ENCODE results near the gene DGKK.
A peak's percentile ranks its signal among the peaks of the same experiment; 100 is the strongest.

Gene DGKK, protein sequence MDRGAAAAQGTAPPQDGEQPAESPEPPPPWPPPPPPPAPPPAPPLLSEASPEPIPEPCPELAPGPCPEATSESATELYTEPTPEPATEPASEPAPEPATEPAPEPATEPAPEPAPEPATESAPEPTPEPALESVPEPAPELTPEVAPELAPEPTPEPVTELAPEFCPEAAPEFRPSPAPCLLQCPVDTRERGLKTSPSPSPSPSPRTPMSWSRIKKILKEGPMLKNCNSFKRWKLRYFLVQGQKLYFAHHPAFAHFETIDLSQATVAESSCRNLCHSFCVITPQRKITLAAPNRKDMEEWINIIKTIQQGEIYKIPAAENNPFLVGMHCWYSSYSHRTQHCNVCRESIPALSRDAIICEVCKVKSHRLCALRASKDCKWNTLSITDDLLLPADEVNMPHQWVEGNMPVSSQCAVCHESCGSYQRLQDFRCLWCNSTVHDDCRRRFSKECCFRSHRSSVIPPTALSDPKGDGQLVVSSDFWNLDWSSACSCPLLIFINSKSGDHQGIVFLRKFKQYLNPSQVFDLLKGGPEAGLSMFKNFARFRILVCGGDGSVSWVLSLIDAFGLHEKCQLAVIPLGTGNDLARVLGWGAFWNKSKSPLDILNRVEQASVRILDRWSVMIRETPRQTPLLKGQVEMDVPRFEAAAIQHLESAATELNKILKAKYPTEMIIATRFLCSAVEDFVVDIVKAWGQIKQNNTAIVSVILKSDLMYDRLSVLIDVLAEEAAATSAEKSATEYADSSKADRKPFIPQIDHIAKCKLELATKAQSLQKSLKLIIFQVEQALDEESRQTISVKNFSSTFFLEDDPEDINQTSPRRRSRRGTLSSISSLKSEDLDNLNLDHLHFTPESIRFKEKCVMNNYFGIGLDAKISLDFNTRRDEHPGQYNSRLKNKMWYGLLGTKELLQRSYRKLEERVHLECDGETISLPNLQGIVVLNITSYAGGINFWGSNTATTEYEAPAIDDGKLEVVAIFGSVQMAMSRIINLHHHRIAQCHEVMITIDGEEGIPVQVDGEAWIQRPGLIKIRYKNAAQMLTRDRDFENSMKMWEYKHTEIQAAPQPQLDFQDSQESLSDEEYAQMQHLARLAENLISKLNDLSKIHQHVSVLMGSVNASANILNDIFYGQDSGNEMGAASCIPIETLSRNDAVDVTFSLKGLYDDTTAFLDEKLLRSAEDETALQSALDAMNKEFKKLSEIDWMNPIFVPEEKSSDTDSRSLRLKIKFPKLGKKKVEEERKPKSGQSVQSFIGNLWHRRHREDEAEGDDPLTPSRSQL

DNA sequence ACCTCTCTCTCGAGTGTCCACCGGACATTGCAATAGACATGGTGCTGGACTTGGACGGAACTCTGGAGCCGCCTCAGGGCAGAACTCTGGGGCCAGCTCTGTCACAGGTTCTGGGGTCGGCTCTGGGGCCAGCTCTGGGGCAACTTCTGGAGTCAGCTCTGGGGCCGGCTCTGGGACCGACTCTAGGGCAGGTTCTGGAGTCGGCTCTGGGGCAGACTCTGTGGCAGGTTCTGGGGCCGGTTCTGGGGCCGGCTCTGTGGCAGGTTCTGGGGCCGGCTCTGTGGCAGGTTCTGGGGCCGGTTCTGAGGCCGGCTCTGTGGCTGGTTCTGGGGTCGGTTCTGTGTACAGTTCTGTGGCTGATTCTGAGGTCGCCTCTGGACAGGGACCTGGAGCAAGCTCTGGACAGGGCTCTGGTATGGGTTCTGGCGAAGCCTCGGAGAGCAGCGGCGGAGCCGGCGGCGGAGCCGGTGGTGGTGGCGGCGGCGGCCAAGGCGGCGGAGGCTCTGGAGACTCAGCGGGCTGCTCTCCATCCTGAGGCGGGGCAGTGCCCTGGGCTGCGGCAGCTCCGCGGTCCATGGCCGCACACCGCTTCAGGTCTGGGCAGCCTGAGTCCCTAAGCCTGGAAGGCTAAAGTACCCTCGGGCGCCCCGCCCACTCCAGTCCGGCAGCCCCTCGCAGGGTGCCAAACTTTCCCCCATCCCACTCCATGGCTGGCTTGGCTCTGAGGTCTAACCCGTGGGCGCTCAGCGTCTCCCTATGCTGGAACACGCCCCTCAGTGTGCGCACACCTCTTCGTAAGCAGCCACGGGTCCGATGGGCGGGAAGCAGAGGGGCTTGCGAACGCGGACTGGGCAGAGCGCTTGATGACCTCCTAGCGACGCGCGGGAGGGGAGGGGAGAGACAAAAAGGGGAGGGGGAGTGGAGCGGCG lies at the start of gene DGKK:
Gene DGKK (minus strand): TSS at position 723 of the 929 bp plus-strand sequence. CDS start 147 bp downstream, at position 576.
- peaks cover 10% of the 10 kb centered on the region for H3K4me1 Mint-ChIP-seq
- no peaks in the 10 kb centered on the region for H3K9me3 Mint-ChIP-seq

DNA sequence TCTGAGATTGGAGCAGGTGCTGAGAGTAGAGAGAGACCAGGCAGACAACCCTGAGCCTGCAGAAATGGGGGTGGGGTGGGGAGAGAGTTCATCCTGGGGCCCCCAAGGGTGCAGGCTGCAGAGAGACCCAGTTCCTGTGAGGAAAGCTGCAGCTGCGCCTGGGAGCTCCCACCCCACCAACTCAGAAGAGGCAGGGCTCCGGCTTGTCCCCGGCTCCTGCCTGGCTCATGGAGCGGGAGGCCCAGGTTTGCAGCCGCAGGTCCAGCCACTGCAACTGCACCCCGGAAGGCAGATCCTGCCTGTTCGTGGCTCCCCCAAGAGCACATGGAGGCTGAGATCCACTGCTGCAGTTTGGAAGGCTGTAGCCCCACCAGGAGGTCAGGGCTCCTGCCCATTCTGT lies 44.2 kb upstream of the DGKK start:
- Mint-ChIP-seq H3K27me3 (peaks cover 16% of the 10 kb centered on the region), H3K4me1 (no peaks in the 10 kb centered on the region), H3K9me3 (peaks cover 0 to 8% of the 10 kb centered on the region in 2 donors), H3K4me3 (no peak overlapping the region), H3K27ac (no peak overlapping the region)
- no peak for ATAC-seq
- DNase-seq = no peak

More for the DNA sequence above, at the start of gene DGKK:
- no peak within 1 kb of the TSS for H3K27ac Mint-ChIP-seq
- ATAC-seq = no peak
- no peak for DNase-seq
- peak within 1 kb of the TSS; percentile 4 to 9 for H3K4me3 Mint-ChIP-seq
- H3K27me3 Mint-ChIP-seq = peaks cover 64% of the 10 kb centered on the region

DNA sequence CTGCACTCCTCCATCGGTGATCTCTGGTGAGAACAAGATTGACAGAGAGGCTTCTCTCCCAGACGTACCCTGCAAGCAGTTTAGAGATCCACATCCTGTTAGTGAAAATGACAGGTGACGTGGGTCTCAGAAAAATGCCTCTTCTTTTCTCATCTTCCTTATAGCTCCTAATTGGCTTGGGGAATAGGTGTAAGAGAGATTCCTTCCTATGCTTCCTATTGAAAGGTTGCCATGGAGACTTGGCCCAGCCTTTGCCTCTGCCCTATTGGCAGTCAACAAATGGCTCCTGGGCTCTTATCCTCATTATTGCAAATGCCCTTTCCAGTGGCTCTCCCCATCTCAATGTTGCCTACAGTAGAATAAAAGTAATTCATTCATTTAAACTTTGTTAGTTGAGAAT lies 26.5 kb upstream of the DGKK start:
- H3K4me1 Mint-ChIP-seq = no peaks in the 10 kb centered on the region
- H3K9me3 Mint-ChIP-seq = no peaks in the 10 kb centered on the region
- DNase-seq (no peak), ATAC-seq (no peak)
- H3K27me3 Mint-ChIP-seq = peaks cover 9% of the 10 kb centered on the region
- no peak overlapping the region for H3K4me3 Mint-ChIP-seq
- no peak overlapping the region for H3K27ac Mint-ChIP-seq

DNA sequence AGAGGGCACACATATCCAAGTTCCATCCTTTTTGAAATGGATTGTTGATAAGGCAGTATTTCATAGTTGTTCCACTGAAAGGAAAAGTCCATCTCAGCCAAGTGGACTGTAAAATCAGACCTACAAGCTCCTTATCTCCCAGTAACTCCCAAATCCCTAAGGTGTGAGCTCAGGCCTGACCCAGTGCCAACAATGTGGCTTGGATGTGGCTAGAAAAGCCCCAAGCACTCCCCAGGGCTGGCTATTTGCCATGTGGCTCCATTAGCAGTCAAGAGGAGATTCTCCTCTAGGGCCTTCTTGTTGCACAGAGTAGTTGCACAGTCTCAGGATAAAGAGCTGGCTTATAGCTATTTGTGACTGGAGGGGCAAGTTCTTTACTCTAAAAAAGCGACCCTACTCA lies 25.0 kb upstream of the DGKK start:
- peaks cover 20% of the 10 kb centered on the region for H3K27me3 Mint-ChIP-seq
- H3K27ac Mint-ChIP-seq = no peak overlapping the region
- no peak for DNase-seq
- no peak for ATAC-seq
- H3K4me3 Mint-ChIP-seq = no peak overlapping the region
- no peaks in the 10 kb centered on the region for H3K9me3 Mint-ChIP-seq
- no peaks in the 10 kb centered on the region for H3K4me1 Mint-ChIP-seq

DNA sequence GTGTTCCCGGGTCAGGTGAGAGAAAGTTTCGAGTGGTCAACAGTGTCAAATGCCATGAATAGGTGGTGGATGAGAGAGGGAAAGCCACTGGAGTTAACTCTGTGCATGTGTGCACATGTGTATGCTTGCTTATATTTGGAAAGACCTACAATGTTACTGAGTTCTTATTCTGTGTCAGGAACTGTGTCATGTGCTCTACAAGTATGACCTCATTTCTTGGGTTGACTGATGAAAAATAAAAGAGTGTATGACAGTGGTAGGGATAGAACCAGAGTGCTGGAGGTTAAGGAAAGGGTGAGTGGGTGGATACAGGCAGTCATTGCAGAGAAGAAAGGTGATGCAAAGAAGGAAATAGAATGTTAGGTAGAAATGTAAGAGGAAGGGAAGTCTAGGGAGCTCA lies 22.1 kb upstream of the DGKK start:
- Mint-ChIP-seq H3K9me3 (no peaks in the 10 kb centered on the region), H3K4me1 (no peaks in the 10 kb centered on the region), H3K27ac (peak overlapping the region in 1 of 2 donors; percentile 3), H3K27me3 (peaks cover 12% of the 10 kb centered on the region), H3K4me3 (no peak overlapping the region)
- DNase-seq (no peak), ATAC-seq (no peak)

DNA sequence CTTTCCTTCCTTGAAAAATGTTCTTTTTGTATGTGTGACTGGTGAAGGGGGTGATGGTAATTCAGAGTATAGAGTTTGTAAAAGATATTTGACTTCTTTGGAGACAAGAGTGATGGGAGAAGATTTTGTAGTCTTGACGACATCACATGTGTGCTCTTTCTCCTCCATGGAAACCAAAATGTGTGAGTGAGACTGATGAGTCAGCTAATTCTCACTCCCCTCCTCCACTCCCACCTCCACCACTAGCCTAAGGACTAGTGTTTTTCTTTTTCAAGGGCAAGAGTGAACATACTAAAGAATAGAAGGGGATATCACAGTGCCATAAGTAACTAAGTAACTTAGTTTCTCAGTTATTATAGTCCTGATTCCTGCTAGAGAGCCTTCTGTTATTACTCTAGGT lies 14.0 kb upstream of the DGKK start:
- Mint-ChIP-seq H3K27me3 (peaks cover 2% of the 10 kb centered on the region), H3K9me3 (peaks cover 0 to 9% of the 10 kb centered on the region in 2 donors), H3K27ac (no peak overlapping the region), H3K4me1 (no peaks in the 10 kb centered on the region), H3K4me3 (no peak overlapping the region)
- no peak for DNase-seq
- no peak for ATAC-seq

DNA sequence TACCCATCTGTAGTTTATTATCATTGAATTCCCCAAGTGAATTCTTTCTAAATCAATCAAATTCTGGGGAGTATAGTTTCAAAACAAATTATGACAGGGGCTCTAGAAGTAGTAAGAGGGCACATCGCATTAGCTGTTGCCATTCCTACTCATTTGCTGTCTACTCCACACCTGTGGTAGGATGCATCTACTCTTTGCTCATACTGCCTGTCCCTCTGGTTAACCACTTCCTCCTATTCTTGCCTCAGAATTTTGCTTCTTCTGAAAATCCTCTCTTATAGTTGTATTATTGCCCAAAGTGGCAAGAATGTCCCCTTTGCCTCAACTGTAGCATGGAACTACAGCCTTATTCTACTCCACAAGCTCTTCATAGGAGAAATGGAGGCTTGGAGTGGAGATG lies 12.7 kb upstream of the DGKK start:
- Mint-ChIP-seq H3K27me3 (peaks cover 10% of the 10 kb centered on the region), H3K4me1 (no peaks in the 10 kb centered on the region), H3K9me3 (peaks cover 0 to 9% of the 10 kb centered on the region in 2 donors), H3K27ac (no peak overlapping the region), H3K4me3 (no peak overlapping the region)
- no peak for ATAC-seq
- DNase-seq = no peak

DNA sequence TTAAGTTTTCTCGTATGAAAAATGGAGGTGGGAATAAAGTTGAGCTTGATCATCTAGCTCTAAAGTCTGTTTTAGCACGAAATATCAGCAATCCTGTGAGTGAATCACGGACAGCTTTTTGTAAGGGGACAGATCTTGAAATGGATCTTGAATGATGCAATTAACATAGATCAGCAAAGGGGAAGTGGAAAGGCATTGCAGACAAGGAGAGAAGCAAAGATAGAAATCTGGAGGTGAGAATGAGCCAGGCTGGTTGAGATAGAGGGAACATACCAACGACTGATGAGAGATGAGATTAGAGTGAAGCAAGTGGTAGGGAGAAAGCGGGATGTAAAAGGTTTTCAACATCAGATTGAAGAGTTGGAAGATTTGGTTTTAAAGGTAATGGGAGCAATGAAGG lies 4.6 kb upstream of the DGKK start:
- H3K4me1 Mint-ChIP-seq = peaks cover 5% of the 10 kb centered on the region
- no peak for DNase-seq
- ATAC-seq = no peak
- no peak overlapping the region for H3K27ac Mint-ChIP-seq
- no peak overlapping the region for H3K4me3 Mint-ChIP-seq
- H3K27me3 Mint-ChIP-seq = peaks cover 50% of the 10 kb centered on the region
- no peaks in the 10 kb centered on the region for H3K9me3 Mint-ChIP-seq

DNA sequence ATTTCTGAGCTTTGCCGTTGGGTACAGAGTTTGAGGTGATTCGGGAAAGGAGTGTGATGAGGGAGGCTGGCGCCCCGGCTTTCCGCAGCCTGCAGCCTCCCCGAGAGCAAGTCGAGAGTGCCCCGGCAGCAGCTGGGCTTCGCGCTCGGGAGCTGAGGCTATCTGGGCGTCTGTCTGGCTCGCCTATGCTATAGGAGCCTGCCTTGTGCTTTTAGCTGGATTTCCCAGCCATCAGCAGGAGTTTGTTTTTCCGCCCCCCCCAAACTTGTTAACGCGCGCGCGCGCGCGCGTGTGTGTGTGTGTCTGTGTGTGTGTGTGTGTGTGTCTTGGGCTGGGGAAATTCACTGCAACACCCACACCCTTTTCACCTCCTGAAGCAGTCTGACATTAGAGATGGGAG lies 765 bp upstream of the DGKK start:
- Mint-ChIP-seq H3K27me3 (peaks cover 67% of the 10 kb centered on the region), H3K4me1 (peaks cover 10% of the 10 kb centered on the region), H3K9me3 (no peaks in the 10 kb centered on the region), H3K27ac (no peak overlapping the region), H3K4me3 (peak overlapping the region in 1 of 2 donors; percentile 9)
- no peak for DNase-seq
- no peak for ATAC-seq

DNA sequence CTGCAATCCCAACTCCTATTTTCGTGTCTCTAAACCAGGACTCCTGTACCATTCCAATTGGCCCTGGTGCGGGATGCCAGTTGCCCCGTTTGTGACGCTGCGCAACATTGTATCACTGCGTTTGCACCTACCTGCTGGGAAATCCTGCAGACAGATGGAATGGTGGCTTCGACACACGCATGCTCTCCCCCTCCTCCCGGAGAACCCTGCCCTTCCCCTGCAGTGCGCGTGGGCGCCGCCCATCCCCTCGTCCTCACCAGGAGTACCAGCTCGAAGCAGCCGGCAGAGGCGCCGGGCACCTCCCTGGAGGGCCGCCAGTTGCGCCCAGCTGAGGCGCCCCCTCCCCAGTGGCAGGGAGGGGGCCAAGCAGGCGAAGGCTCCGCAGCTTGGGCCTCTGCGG lies 1.4 kb downstream of the DGKK start:
- ATAC-seq = no peak
- DNase-seq = no peak
- Mint-ChIP-seq H3K9me3 (no peaks in the 10 kb centered on the region), H3K27me3 (peaks cover 58% of the 10 kb centered on the region), H3K4me1 (peaks cover 10% of the 10 kb centered on the region), H3K27ac (no peak overlapping the region), H3K4me3 (no peak overlapping the region)

DNA sequence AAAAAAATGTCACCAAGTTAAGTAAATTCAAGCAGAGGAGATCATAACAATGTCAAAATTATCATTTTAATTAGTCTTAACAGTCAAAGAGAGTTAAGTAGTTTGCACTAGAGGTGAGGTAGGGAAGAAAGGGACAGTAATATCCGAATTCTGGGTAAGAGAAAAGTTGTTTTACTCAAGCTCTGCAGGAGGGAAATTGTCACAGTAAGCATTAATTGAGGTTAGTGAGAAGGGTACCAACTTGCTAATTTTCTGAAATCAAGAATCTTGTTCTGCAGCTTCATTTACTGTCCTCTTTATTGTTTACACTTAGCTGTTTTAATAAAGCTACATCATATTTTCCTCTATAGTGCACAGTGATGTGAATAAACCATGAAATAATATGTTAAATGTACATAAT lies 11.0 kb downstream of the DGKK start:
- Mint-ChIP-seq H3K4me1 (no peaks in the 10 kb centered on the region), H3K9me3 (no peaks in the 10 kb centered on the region), H3K27me3 (peaks cover 27% of the 10 kb centered on the region), H3K27ac (no peak overlapping the region), H3K4me3 (no peak overlapping the region)
- no peak for ATAC-seq
- no peak for DNase-seq

DNA sequence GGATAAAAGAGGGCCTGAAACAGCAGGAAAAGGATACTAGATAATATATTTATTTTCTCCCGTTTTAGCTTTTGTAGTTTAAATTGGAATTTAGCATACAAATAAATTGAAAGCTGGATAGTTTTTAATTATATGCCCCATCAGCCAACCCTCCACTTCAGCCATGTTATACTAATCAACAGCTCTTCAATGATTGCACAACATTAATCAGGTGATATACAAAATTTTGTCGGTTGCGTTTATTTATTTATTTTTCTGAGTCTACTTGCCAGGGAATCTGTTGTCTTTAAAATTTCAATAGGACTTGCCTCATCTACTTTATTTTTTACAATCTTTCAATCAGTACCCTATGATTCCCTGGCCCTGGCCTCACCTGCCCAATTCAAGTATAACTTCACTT lies 12.1 kb downstream of the DGKK start:
- Mint-ChIP-seq H3K4me3 (no peak overlapping the region), H3K4me1 (no peaks in the 10 kb centered on the region), H3K9me3 (no peaks in the 10 kb centered on the region), H3K27me3 (peaks cover 25% of the 10 kb centered on the region), H3K27ac (no peak overlapping the region)
- ATAC-seq = no peak
- no peak for DNase-seq

DNA sequence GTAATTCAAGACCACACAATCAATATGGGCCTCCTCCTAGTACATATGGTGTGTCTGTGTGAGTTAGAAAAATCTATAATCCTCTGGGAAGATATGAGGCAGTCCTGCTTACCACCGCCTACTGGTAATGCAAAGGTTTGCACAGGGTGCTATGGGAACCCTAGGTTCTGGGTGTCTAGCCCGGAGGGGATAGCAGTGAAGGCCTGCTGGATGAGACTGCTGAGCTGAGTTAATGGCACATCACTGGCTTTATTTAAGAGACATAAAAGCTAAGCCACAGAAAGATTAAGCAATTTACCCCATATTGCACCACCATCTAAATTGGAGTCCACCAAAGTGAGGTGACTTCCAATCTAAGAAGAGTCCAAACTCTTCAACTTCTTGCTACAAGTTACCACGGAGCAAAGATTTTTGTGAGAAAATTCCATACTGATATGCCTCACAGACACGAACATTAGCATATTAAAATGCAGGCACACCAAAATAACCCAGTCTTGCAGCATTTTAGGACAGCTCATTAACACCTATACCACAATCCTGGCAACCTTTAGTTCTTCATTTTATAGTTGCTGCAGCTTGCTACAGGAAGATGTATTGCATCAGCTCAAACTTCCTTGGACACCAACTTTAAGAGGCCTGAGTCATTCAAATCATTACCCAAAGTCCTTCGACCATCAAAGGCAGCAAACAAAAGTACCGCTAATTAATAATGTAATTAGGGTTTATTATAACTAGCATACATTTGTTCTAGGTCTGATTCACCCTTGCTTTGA lies 13.7 kb downstream of the DGKK start:
- Mint-ChIP-seq H3K9me3 (no peaks in the 10 kb centered on the region), H3K27me3 (peaks cover 16% of the 10 kb centered on the region), H3K4me1 (no peaks in the 10 kb centered on the region), H3K27ac (no peak overlapping the region), H3K4me3 (no peak overlapping the region)
- no peak for DNase-seq
- no peak for ATAC-seq

DNA sequence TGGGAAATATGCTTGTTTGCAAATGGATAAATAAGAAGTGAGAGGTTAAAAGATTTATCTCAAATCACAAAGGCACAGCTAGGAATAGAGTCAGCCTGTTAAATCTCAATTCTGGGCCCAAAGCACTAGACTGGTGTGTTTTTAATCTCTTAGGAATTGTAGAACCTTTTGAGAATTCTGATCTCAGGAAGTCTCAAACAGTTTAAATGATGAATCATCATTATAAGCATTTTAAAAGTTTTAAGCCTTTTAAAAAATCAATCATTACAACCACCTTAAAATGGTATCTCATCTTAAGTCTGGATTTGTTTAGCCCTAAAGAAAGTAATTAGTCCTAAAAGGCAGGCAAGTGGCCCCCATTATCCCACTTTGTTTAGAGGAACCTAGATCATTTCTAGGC lies 17.8 kb downstream of the DGKK start:
- Mint-ChIP-seq H3K27me3 (no peaks in the 10 kb centered on the region), H3K4me1 (no peaks in the 10 kb centered on the region), H3K4me3 (no peak overlapping the region), H3K27ac (no peak overlapping the region), H3K9me3 (no peaks in the 10 kb centered on the region)
- no peak for ATAC-seq
- no peak for DNase-seq
